Osteocyte (in vitro differentiated cells): ENCODE results near the gene XAB2. TPM values are rescaled to one million over a fixed set of nuclear protein-coding genes. Genes with fewer than 3 reads are reported as not detected.

Source experiments
- DNase-seq: peaks from one replicate; pipeline ENCODE4 v3.0.0; 2021; ENCODE audit warnings: mixed read lengths; ENCODE audit not compliant: unreplicated experiment; ENCODE audit errors: extremely low spot score
- H3K27ac Mint-ChIP-seq: one replicate; pipeline ENCODE4 v1.8.0; 2021; ENCODE audit warnings: mild to moderate bottlenecking, mixed read lengths; ENCODE audit not compliant: unreplicated experiment
- H3K27me3 Mint-ChIP-seq: one replicate; pipeline ENCODE4 v1.8.0; 2021; ENCODE audit warnings: mixed read lengths; ENCODE audit not compliant: unreplicated experiment
- H3K36me3 Mint-ChIP-seq: one replicate; pipeline ENCODE4 v1.8.0; 2021; ENCODE audit warnings: mixed read lengths; ENCODE audit not compliant: unreplicated experiment
- H3K4me1 Mint-ChIP-seq: one replicate; pipeline ENCODE4 v1.8.0; 2021; ENCODE audit warnings: mixed read lengths; ENCODE audit not compliant: unreplicated experiment
- H3K4me3 Mint-ChIP-seq: one replicate; pipeline ENCODE4 v1.8.0; 2021; ENCODE audit warnings: mild to moderate bottlenecking, moderate library complexity, mixed read lengths; ENCODE audit not compliant: unreplicated experiment
- H3K9me3 Mint-ChIP-seq: one replicate; pipeline ENCODE4 v1.8.0; 2021; ENCODE audit warnings: mixed read lengths; ENCODE audit not compliant: unreplicated experiment
- total RNA-seq: library from RNA; stranded (reverse); gene quantifications from 2 replicates; pipeline ENCODE4 v1.2.1, GENCODE V29; 2021
- TF ChIP-seq, protein P1 (sequence below): fragments of 200-600 bp; sonication (generic); IDR thresholded peaks from 2 replicates; pipeline ENCODE4 v1.5.0; 2021; ENCODE audit warnings: antibody characterized with exemption, mild to moderate bottlenecking, moderate library complexity

The XAB2 gene
- total RNA-seq, 1 donor from 2014 or later, result 41.7 TPM

DNA sequence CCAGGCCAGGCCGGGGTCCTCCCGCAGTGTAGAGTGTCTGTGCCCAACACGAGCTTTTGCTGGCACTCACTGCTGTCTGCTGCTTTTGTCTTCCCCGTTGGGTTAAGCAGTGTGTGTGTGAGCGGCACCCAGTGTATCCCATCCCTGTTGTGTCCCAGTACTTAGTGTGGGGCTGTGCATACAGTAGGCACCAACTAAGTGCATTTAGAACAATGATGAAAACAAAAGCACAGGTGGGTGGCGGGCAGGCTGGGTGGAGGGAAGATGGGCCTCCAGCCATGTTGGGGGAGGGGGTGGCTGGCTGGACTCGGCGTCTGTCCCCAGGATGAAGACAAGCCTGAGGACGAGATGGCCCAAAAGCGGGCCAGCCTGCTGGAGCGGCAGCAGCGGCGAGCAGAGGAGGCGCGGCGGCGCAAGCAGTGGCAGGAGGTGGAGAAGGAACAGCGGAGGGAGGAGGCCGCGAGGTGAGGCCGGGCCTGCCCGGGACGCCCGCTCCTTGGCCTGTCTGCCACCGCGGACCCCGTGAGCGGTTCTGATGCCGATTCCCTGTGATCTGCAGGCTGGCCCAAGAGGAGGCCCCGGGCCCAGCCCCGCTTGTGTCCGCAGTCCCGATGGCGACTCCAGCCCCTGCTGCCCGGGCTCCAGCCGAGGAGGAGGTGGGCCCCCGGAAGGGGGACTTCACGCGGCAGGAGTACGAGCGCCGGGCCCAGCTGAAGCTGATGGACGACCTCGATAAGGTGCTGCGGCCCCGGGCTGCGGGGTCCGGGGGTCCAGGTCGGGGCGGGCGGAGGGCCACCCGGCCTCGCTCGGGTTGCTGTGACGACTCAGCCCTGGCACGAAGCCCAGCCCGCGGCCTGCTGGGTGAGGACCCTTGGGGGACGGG, 14.2 kb downstream of the XAB2 start:
- Mint-ChIP-seq H3K27me3 (no peaks in the 10 kb centered on the region), H3K36me3 (peaks cover 12% of the 10 kb centered on the region), H3K4me3 (no peak overlapping the region), H3K27ac (no peak overlapping the region), H3K4me1 (no peaks in the 10 kb centered on the region), H3K9me3 (no peaks in the 10 kb centered on the region)
- DNase-seq, result no peak
- TF ChIP-seq, protein P1, sequence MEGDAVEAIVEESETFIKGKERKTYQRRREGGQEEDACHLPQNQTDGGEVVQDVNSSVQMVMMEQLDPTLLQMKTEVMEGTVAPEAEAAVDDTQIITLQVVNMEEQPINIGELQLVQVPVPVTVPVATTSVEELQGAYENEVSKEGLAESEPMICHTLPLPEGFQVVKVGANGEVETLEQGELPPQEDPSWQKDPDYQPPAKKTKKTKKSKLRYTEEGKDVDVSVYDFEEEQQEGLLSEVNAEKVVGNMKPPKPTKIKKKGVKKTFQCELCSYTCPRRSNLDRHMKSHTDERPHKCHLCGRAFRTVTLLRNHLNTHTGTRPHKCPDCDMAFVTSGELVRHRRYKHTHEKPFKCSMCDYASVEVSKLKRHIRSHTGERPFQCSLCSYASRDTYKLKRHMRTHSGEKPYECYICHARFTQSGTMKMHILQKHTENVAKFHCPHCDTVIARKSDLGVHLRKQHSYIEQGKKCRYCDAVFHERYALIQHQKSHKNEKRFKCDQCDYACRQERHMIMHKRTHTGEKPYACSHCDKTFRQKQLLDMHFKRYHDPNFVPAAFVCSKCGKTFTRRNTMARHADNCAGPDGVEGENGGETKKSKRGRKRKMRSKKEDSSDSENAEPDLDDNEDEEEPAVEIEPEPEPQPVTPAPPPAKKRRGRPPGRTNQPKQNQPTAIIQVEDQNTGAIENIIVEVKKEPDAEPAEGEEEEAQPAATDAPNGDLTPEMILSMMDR, result no peak

DNA sequence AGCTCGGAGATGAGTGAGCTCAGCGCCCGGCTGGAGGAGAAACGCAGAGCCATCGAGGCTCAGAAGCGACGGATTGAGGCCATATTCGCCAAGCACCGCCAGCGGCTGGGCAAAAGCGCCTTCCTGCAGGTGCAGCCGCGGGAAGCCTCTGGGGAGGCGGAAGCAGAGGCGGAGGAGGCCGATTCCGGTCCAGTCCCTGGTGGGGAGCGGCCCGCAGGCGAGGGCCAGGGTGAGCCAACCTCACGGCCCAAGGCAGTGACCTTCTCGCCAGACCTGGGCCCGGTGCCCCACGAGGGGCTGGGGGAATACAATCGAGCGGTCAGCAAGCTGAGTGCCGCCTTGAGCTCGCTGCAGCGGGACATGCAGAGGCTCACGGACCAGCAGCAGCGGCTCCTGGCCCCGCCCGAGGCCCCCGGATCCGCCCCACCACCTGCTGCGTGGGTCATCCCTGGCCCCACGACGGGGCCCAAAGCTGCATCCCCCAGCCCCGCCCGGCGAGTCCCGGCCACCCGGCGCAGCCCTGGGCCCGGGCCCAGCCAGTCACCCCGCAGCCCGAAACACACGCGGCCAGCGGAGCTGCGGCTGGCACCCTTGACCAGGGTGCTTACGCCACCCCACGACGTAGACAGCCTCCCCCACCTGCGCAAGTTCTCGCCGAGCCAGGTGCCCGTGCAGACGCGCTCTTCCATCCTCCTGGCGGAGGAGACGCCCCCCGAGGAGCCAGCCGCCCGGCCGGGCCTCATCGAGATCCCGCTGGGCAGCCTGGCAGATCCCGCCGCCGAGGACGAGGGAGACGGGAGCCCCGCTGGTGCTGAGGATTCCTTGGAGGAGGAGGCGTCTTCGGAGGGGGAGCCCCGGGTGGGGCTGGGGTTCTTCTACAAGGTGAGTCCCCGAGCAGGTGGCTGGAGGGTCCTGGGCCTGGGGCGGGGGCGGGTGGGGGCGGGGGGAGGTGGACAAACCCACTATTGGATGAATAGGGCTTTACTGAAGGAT, 16.8 kb downstream of the XAB2 start:
- no peak overlapping the region for H3K4me3 Mint-ChIP-seq
- TF ChIP-seq, protein P1, result no peak
- H3K9me3 Mint-ChIP-seq, result no peaks in the 10 kb centered on the region
- no peaks in the 10 kb centered on the region for H3K27me3 Mint-ChIP-seq
- H3K27ac Mint-ChIP-seq, result no peak overlapping the region
- H3K4me1 Mint-ChIP-seq, result no peaks in the 10 kb centered on the region
- no peaks in the 10 kb centered on the region for H3K36me3 Mint-ChIP-seq
- DNase-seq, result no peak

DNA sequence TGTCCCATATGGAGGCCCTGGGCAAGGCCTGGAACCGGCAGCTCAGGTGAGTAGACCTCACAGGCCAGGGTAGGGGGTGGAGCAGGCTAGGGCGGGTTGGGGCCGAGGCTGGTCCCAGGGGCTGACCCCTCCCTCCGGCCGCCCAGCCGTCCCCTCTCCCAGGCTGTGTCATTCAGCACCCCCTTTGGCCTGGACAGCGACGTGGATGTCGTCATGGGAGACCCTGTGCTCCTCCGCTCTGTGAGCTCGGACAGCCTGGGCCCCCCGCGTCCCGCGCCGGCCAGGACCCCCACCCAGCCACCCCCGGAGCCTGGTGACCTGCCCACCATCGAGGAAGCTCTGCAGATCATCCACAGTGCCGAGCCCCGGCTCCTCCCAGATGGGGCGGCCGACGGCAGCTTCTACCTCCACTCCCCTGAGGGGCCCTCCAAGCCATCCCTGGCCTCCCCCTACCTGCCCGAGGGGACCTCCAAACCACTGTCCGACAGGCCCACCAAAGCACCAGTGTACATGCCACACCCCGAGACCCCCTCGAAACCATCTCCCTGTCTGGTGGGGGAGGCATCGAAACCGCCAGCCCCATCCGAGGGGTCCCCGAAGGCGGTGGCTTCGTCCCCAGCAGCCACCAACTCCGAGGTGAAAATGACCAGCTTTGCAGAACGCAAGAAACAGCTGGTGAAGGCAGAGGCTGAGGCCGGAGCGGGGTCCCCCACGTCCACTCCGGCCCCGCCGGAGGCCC, 17.6 kb downstream of the XAB2 start:
- no peak overlapping the region for H3K27ac Mint-ChIP-seq

DNA sequence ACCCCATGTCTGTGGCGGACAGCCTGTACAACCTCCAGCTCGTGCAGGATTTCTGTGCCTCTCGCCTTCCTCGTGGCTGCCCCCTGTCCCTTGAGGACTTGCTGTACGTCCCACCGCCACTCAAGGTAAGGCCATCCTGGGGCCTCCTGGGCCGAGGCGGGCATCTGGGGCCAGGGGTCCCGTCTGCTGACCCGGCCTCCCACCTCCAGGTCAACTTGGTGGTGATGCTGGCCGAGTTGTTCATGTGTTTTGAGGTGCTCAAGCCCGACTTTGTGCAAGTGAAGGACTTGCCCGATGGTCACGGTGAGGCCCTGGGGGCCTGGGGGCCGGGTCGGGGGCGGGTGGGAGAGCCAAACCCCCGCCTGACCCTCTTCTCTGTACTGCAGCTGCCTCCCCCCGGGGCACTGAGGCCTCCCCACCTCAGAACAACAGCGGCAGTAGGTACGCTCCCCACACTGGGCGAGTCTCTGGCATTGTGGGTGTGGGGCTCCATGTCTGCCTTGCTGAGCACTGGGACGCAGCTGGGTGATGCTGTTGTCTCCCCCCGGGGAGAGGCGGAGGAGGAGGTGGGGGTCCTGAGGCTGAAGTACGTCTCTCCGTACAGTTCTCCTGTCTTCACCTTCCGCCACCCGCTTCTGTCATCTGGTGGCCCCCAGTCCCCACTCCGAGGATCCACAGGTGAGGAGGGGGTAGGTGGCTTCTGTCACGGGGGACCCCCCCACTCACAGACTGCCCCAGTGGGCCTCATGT, 18.7 kb downstream of the XAB2 start:
- Mint-ChIP-seq H3K4me1 (no peaks in the 10 kb centered on the region), H3K27me3 (no peaks in the 10 kb centered on the region), H3K9me3 (no peaks in the 10 kb centered on the region), H3K4me3 (no peak overlapping the region), H3K36me3 (no peaks in the 10 kb centered on the region), H3K27ac (no peak overlapping the region)
- TF ChIP-seq, protein P1, result no peak
- DNase-seq, result no peak

More for the DNA sequence above, 17.6 kb downstream of the XAB2 start:
- Mint-ChIP-seq H3K36me3 (no peaks in the 10 kb centered on the region), H3K4me1 (no peaks in the 10 kb centered on the region), H3K9me3 (no peaks in the 10 kb centered on the region), H3K27me3 (no peaks in the 10 kb centered on the region), H3K4me3 (no peak overlapping the region)
- DNase-seq, result no peak
- TF ChIP-seq, protein P1, result no peak
